ENCODE measurements around the gene DFFA.
A peak's percentile ranks its signal among the peaks of the same experiment; 100 is the strongest.
"Not testable (repeated sequence)": the region's sequence is repeated elsewhere in the genome, so short reads cannot be mapped to it uniquely, and the experiment has no call there.

The DFFA gene, protein sequence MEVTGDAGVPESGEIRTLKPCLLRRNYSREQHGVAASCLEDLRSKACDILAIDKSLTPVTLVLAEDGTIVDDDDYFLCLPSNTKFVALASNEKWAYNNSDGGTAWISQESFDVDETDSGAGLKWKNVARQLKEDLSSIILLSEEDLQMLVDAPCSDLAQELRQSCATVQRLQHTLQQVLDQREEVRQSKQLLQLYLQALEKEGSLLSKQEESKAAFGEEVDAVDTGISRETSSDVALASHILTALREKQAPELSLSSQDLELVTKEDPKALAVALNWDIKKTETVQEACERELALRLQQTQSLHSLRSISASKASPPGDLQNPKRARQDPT

GRCh38 chr1:10472220-10473144 lies at the start of gene DFFA:
Gene DFFA, minus strand, starts transcription at chr1:10472529. Its CDS starts 71 bp downstream, at chr1:10472458.
- DNase-seq, result peak; percentile 95

- no peak for DNase-seq
Observed at GRCh38 chr1:10521537-10522157, 49.3 kb upstream of the DFFA start.

DNA sequence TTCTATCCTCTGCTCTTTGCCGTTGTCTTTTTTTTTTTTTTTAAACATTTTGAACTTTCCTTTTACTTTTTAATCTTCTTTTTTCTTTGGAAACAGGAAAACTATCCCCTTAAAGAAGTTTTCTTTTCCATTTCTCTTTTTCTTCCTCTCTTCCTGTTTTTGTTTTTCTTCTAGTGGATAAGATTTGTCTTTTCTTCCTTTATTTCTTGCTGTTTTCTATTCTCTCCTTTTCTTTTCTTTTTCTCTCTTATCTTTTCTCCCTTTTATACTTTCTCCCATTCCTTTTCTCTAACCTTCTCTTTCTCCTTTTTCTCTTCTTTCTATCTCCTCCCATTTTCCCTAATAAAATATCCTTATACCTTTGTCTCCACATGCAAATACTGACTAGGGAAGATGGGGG lies 48.6 kb upstream of the DFFA start:
- DNase-seq, result no peak

GRCh38 chr1:10520497-10520896 lies 48.2 kb upstream of the DFFA start:
- DNase-seq, result no peak

DNA sequence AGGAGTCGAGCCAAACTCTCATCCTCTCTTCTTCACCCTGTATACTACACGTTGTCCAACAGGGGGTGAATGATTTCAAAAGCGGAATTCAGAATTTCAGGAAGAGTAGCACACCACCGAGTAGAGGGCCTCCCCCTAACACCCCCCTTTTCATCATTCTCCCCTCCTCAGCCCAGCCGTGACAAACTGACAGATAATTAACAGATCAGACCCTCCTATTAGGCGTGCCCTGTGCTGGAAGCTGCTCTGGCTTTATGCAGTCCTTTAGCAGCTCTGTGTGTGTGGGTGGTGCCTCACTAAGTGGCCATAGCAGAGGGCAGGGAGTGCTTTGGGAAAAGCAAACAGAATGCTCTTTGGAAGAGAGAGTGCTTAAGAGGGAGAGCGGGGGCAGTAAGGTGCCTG lies 46.7 kb upstream of the DFFA start:
- DNase-seq, result no peak

- DNase-seq, result no peak
Observed at GRCh38 chr1:10517677-10517982, 45.3 kb upstream of the DFFA start.

DNA sequence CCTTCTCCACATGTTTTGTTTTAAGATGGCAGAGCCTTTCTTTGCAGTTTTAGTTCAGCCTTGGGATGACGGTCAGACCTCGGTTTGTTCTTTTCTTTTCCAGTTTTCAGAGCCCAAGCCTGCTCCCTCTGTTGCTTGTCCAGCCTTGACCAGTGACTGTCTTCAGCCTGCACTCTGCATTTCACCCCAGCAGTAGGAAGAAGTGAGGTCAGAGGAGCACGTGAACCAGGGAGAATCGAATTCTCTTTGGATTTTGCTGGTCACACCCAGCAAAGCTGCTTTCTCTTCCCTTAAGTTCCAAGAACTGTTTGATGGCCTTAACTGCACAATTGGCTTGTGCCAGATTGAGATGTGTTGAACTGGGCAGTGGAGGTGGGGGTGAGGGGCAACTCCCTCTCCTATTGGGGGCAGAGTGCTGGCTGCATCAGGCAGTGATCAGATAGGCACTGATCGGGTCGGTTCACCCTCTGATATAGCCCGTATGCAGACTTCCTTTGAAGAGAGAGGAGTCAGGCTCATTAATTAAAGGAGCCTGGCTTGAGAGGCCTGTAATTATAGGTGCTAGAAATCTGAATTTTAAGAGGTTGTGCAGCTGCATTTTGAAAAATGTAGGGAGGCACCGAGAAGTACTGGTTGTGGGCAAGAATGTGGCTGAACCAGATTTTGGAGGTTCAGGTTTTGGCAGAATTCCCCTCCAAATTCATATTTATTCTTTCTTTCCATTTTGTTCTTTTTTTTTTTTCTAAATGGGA lies 44.8 kb upstream of the DFFA start:
- DNase-seq, result no peak

DNA sequence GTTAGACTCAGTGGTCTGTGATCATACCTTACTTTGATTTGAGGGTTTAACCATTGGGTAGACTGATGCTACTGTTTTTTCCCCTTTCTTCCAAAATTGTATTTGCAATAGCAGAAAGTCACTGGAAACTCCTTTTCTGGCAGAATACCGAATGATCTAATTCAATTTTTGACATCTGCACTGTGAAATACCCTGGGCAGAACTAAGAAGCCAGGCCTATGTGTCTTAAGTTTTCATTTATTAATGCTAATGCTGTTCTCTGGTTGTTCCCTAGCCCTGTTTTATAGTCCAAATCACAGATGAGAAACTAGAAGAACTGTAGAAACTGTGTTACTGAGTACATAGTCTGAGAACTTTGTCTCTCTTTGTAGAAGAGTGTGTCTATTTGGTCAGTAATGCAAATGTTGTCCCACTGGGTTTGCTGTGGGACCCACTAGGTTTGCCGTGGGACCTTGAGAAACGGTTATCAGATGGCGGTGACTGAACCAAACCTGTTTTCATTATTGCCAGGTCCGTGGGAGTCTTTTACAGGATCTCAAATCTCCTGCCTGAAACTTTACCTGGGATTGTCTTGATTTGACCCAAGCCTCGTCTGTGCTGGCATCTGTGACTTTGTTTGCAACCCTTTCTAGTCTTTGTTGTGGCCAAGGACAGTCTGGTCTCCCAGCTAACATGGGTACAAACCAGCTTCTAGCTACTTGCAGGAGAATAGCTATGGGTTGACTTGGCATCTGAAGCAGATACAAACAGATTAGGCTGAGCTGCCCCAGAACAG lies 43.8 kb upstream of the DFFA start:
- DNase-seq, result no peak

DNA sequence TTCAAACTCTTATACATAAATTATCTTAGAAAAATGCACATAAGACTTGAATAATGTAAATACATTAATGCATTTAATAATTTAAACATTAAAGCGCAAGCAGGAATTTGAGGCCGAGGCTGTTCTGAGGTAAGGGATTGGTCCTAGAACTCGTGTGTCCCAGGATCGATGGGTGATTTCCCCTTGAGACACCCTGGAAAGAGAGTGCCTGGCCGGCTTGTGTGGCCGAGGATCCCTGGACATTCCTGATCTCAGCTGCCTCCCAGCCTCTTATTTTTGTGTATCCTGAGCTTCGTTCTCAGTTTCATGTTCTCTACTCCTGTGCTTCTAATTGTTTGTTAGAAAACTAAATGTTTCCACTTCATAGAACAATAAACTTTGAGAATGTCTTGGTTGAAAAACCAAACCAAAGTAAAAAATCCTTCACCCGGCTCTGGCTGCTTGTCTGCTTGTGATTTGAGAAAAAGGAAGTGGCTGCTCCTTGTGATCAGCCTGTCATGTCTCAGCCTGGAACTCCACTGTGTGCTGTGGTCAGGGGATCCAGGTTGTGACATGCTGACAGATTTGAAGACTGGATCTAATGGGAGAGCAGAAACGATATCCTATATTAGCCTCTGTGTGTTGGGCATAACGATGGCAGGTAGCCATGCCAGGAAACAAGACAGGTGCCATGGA lies 43.1 kb upstream of the DFFA start:
- no peak for DNase-seq

GRCh38 chr1:10514490-10515235 lies 42.3 kb upstream of the DFFA start:
- DNase-seq, result peak; percentile 59

GRCh38 chr1:10513199-10513598 lies 40.9 kb upstream of the DFFA start:
- no peak for DNase-seq

GRCh38 chr1:10511494-10511885 lies 39.2 kb upstream of the DFFA start:
- no peak for DNase-seq

- no peak for DNase-seq
Observed at GRCh38 chr1:10510520-10511493, 38.5 kb upstream of the DFFA start.

DNA sequence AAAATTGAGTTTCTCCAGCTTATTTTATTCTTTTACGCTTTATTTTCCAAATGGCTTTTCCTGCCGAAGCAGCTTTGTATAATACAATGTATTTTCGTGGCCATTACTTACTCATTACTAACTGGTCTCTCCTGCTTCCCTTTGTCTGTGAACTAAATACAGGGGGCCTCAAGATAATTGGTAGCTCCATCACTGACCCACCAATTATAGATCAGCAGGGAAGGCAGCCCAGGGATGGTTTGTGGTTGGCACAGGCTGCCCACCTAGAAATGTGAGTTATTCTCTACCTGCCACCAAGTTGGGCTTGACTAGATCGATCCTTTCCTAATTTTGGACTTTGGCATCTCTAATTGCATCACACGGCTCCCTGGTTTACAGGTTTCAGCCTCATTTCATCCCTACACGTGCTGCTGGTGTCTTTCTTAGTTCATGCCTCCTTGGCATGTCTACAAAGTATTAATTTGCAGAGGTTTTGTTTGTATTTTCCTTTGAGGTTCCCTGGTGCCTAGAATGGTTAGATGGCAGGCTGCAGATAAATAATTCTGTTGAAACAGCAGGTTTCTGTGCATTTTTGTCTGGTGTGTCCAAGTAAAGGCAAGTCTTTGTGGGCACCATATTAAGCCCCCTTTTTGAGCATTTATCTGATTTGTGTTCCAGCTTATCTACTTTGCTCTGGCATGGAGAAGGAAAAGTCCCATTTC lies 37.6 kb upstream of the DFFA start:
- no peak for DNase-seq

- peak; percentile 49 for DNase-seq
Observed at GRCh38 chr1:10508511-10508951, 36.2 kb upstream of the DFFA start.

- DNase-seq, result peak; percentile 44
Observed at GRCh38 chr1:10507111-10507879, 35.0 kb upstream of the DFFA start.

GRCh38 chr1:10506677-10507047 lies 34.3 kb upstream of the DFFA start:
- DNase-seq, result no peak

GRCh38 chr1:10506046-10506676 lies 33.8 kb upstream of the DFFA start:
- not testable (repeated sequence) for DNase-seq

Measured in NCI-H2171 (cell line).